ENCODE data around the gene KLF11. TPM values are rescaled to one million over a fixed set of nuclear protein-coding genes. Genes with fewer than 3 reads are reported as not detected.

KLF11 gene
- total RNA-seq, 1 experiment from 2014 or later: 3.9 TPM

DNA sequence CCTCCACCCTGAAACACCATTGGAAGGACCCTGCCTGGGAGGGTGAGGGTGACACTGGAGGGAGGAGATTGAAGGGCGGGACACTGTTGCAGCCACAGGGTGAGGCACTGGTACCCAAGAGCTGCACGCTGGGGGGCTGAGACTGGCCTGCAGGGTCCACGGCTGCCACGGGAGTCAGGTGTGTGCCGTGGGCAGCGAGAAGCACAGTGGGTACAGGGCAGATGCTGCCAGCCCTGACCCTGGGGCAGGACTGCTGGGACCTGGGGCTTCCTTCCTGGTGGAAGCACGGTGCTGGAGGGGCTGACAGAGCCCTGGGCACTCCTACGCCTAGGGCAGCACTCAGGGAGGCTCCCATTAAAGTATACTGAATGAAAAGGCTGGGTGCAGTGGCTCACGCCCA, 20.2 kb downstream of the KLF11 start:
- DNase-seq (ENCODE audit: low read depth): no peak

DNA sequence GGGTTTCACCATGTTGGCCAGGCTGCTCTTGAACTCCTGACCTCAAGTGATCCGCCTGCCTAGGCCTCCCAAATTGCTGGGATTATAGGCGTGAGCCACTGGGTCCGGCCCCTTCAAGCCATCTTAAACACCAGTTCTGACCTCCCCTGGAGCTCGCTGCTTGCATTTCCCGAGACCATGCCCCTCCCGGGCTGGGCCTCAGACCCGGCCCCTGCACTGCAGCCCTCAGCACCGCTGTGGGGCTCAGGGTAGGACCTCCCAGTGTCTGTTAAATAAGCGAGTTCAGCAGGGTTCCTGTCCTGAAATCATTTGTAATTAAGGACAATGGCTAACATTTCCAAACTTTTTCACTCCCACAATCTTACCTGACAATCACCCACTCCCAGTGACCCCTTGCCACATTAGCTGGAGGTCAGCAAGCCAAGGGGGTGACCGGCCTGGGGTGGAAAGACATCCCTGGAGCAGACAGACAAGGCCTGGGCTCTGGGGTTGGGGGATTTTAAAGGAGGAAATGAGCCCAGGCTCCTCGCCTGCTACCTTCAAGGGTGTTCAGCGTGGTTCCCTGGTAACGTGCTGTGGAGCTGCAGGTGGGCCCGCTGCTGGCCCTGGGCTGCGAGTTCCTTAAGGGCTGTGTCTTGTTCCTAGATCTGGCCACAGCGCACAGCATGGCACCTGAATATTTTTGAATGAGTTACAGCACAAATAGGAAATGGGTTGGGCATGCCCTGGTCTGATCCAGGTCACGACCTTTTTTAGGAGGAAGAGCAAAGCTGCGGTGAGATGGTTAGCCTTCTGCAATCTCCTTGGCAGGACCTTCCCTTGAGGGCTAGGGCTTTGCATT, 21.8 kb downstream of the KLF11 start:
- DNase-seq (ENCODE audit: low read depth): no peak

DNA sequence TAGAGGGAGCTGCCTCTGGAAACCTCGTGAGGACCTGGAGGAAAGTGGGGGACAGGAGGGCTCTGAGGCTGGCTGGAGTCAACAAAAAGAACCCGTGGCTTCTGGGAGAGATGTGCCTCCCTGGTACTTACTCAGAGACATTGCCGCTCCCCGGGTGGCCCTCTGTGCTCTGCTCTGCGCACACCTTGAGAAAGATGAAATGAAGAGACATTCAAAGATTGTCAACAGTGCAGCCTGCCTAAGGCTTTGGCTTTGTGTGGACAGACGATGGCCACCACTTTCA, 22.4 kb downstream of the KLF11 start:
- no peak for DNase-seq (ENCODE audit: low read depth)

DNA sequence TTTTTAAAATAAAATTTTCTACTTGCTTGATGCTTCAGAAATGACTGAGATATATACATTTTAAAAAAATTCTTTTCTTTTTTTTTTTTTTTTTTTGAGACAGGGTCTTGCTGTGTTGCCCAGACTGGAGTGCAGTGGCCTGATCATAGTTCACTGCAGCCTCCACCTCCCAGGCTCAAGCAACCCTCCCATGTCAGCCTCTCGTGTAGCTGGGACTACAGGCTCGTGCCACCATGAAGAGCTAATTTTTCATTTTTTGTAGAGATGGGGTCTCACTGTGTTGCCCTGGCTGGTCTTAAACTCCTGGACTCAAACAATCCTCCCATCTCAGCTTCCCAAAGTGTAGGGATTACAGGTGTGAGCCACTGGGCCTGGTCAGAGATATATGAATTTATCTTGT, 24.0 kb downstream of the KLF11 start:
- no peak for DNase-seq (ENCODE audit: low read depth)

DNA sequence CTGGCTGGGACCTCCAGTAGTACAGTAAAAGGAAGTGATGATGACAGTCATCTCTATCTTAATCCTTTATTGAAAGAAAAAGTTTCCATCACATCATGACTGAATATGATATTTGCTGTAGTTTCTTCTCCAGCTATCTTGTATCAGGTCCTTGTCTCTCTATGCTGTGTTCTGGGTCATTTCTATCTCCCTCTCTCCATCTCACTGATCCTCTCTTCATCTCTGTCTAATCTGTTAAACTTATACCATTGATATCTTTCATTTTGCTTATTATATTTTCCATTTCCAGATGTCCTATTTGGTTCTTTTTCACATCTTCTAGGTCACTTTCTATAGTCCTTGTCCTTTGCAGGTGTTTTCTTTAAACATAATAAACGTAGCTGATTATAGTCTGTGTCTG, 24.5 kb downstream of the KLF11 start:
- no peak for DNase-seq (ENCODE audit: low read depth)

DNA sequence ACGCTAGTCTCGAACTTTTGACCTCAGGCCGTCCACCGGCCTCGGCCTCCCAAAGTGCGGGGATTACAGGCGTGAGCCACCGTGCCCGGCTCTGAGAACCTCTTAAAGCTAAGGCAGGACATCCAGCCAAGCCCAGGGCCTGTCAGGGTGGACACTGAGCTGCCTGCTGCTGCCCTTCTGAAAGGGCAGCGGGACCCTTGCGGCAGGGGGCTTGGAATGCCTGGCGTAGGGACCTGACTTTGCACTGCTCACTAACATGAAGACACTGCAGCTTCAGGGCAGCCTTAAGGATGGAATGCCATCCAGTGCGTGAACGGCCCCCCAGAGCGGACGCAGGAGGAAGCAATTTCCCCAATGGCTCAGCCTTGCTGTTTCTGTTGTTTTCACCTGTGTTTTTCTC, 27.8 kb downstream of the KLF11 start:
- no peak for DNase-seq (ENCODE audit: low read depth)

DNA sequence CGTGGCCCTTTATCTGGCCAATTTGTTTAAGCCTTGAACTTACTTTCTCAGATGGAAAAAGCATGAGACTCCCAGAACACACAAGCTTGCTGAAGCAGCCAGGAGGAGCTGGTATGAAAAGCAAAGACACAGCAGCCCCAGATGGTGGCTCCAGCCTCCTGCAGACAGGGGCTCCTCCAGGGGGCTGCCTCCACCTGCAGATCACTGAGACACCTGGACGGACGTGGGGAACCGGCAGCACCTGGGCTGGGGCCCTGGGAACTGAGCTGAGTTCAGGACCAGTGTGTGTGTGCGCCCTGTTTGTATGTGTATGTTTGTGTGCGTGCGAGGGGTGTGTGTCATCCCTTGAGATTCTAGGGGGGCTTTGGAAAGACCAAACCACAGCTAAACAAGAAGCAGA, 28.2 kb downstream of the KLF11 start:
- DNase-seq (ENCODE audit: low read depth): no peak

DNA sequence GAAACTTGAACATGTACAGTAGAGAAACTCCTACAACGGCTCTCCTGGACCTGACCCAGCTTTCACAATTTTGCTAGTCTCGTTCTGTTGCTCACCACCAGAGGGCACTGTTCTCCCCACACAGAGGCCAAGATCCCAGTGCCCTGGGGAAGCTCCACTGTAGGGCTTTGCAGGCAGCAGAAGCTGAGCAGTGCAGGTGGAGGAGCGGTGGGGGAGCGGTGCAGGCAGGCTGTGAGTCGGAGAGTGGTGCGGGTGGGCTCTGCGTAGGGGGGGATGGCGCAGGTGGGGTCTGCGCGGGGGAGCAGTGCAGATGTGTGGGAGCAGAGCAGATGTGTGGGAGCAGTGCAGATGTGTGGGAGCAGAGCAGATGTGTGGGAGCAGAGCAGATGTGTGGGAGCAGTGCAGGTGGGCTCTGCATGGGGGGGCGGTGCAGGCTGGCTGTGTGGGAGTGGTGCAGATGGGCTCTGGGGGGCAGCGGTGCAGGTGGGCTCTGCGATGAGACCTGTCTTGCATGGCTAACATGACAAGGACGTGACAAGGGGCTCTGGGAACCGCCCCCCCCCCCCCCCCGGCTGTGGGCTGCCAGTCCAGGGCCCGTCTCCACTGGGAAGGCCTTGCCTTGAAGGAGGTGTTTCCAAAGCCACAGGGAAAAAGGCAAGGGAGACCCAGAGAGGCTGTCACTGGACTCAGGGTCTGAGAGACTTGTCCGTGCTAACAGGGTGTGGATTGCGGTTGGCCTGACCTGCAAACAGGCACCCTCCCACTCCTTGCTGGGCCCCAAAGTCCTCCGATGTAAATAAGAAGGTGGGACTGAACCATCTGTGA, 29.5 kb downstream of the KLF11 start:
- peak; percentile 82 for DNase-seq (ENCODE audit: low read depth)

DNA sequence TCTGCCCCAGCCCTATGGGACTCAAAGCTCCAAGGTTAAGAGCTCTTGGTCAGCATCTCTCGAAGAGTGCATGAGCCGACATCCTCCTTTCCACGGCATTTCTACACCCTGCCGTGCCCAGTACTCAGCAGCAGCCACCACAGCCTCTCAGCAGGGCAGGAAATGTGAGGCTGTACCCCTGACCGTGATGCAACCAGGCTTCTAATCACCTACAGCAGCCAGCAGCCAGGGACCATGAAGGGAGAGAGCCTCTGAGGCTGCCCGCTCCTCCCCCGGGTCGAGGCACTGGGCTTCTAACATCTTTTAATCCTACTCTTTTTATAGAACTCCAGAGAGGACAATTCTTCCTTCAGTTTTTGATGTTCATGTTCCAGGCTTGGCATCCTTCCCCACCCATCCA, 30.4 kb downstream of the KLF11 start:
- no peak for DNase-seq (ENCODE audit: low read depth)

DNA sequence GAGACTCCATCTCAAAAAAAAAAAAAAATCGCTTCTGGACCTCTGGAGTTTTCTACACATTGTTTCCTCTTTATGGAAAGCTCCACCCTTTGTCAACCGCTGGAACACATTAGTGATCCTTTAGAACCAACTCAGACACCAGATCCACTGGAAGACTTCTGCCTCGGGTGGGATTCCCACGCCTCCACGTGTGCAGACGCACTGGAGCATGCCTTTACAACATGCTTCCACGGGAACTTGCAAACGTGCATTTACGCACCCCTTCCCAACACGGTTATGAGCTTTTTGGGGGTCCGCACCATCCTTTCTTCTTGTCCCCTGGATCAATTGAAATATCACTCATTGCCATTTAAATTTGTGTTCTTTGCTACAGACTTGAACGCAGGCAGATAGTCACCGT, 31.8 kb downstream of the KLF11 start:
- no peak for DNase-seq (ENCODE audit: low read depth)

DNA sequence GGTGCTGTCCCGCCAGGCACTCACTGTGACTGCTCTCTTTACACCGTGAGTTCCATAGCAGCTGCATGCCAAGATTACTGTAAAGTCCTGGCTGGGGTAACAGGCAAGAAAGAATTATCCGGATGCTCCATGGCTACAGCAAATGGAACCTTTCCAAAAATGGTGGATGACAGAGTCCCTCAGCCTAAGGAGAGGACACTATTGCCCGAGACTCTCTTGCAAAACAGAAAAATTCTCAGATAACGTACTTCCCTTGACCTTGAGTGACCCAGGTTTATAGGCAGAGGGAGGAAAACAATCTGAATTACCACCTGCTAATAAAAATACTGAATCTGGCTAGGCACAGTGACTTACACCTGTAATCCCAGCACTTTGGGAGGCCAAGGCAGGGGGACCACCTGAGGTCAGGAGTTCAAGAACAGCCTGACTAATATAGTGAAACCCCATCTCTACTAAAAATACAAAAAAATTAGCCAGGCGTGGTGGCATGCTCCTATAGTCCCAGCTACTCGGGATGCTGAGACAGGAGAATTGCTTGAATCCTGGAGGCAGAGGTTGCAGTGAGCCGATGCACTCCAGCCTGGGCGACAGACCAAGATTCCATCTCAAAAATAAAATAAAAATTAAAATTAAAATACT, 32.3 kb downstream of the KLF11 start:
- DNase-seq (ENCODE audit: low read depth): no peak

DNA sequence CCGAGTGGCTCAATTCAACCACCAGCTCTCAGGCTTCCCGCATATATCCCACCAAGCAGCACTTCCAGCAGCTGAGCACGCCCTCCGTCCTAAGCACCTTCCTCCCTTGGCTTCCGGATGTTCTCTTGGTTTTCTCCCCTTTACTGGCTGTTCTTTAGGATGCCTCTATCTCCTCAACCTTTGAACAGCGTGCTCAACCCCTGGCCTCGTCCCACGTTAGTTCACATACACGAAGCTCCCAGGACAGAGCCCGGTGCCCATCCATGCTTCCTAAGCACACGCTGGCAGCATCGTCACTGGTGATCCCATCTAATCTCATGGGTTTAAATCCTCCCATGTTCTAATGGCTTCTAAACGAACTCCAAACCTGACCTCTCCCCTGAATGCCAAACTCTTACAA, 33.2 kb downstream of the KLF11 start:
- DNase-seq (ENCODE audit: low read depth): no peak

DNA sequence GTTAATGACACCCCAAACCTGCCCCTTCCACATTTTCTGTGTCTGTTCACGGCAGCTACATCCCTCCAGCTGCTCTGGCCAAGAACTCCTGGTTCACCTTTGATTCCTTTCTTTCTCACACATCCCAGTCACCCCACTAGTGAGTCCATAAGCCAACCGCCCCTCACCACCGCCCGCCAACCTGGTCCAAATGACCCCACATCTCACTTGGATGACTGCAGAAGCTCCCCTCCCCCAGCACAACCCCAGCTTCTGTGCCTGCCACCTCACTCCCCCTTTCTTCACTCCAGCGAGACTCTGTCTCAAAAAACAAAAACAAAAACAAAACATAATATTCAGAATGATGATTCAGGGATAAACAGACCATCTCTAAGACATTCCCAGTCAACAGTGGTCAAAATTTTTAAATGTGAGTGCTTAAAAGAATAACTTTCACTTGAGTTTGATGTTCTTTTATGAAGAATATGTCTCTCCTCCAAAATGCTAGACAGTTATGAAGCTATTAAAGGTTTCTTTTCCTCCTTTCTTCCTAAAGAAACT, 33.7 kb downstream of the KLF11 start:
- no peak for DNase-seq (ENCODE audit: low read depth)

DNA sequence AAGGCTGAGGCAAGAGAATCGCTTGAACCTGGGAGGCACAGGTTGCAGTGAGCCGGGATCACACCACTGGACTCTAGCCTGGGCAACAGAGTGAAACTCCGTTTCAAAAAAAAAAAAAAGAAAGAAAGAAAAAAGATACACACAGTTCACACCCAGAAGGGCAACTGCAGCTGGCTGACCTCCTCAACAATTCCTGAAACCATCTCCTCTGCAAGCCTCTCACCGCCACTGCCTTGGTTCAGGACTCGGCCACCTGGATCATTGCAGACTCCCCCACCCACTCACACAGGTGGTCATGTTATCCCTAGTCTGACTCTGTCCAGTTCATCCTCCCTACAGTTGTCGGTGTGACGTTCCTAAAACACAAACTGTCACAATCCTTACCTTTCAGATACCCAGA, 34.7 kb downstream of the KLF11 start:
- no peak for DNase-seq (ENCODE audit: low read depth)

DNA sequence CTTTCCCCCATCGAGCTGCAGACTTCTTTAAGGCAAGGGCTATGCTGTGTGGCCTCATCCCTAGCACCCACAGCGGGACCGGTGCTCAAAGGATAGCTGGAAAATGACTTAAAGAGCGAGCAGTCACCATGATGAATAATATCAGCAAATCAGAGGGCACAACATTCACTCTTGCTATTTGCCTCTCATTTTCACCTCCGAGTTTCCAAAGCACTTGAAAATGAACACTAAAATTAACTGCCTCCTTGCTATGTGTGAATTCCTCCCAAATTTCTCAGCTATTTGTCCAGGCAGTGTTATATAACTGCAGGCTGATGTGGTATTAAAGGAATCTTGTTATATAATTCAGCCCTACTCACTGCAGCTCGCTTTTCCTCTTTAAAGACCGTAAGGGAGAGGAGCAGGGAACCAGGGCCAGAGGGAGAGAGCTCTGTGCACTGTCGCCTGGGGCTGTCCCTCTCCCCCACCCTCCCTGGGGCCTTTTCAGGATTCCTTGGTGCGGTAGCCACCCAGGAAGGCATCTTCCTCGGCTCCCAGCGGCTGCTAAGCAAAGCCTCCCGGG, 35.4 kb downstream of the KLF11 start:
- no peak for DNase-seq (ENCODE audit: low read depth)

DNA sequence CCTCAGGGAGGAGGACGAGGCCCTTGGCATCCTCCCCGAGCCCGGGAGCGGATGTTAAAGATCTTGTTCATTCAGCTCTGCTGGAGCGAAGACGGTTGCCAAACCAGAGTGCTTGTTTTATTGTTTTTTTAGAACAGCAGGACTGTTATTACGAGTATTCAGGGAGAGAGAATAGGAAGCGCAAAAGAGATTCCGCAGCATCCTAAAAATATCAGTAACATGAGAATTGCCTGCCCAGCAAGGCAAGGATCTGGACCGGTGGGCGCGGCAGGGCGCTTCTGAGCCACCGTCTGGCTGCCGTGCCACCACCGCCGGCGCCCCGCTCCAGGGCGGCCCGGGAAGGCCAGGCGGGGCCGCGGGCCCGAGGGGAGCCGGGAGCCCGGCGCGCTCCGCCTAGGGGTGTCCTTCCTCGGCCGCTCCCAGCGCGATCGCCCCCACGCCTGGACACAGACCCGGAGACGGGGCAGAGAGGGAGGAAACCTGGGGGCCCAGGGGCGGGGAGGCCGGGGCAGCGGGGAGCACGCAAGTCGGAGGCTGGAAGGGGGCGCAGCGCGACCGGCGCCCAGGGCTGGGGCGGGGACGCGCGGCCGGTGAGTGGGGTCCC, 36.0 kb downstream of the KLF11 start:
- DNase-seq (ENCODE audit: low read depth): peak; percentile 70

DNA sequence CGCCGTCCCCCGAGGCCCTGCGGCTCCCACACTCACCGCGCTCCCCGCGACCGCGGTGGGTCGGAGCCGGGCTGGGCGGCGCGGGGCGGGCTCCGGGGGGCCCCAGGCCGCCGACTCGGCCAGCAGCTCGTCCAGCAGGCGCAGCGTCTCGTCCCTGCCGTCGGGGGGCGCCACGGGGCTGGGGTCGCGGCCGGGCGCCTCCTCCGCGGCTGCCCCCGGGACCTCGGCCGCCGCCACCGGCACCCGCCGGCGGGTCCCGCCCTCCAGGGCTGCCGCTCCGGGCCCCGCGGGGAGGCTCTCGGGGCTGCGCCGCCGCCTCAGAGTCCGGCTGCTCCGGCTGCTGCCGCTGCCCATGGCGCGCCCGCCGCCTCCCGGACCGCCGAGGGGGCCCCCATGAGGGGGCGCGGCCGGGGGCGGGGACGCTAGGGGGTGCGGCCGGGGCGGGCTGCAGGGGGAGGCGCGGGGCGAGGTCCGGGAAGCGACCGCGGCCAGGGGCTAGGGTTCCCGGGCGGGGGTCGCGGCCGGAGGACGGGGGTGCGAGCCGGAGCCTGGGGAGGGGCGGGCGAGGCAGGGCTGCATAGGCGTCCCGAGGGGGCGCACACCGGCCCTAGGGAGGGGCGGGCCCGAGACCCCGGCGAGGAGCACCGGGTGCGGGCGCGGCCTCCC, 36.7 kb downstream of the KLF11 start, which contains the start of gene CYS1:
Gene CYS1 (minus strand): TSS at position 542 of the 666 bp plus-strand sequence. CDS start 188 bp downstream, at position 354.
- peak; percentile 61 for DNase-seq (ENCODE audit: low read depth)

DNA sequence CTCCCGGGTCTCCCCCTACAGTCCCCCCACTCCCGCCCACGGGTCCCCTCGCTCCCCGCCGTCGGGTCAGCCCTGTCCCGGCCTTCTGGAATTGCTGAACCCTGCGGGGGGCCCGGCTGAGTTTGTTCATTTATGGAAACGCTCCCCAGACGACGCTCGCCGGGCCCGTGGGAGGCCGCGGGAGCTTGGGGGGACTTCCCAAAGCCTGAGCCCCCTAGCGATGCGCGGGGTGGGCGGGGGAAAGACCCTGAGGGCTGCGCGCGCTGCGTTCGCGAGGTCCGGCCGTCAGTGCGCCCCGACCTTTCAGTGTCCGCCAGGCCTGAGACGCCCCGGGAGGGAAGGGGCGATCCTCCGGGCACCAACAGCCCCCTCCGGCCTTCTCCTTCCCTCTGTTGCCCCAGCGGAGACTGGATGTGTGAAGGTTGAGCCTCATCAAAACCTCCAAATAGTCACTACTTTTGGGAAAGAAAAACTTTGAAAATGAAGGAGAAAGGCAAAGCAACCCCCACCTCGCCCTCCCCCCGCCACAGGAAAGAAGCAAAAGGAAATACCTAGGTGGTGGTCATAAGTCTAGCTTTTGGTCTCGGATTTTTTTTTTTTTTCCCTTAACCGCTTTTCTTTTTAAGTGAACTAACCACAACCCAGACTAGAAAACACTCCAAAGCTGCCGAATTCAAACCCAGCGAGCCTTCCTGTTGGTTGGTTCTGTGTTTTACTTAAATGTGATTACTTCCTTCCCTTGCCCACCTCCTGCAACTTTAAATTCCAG, 37.4 kb downstream of the KLF11 start:
- DNase-seq (ENCODE audit: low read depth): peak; percentile 35

DNA sequence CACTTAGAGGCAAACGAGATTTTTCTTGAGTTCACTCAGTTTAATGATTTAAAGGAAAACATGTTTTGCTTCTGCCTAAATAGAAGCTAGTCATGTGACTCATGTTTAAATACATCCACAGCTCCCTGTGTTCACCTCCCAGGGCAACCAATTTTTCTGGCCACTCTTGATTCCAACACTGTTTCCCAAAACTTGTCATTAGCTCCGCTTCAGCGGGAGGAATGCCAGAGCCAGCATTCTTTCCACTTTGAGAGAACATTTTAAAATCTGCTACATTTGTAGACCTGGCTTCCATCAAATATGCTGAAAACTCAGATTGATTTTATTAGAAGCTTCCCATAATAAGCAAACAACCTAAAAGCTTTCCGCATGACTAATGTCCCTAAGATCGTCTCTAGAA, 39.7 kb downstream of the KLF11 start:
- DNase-seq (ENCODE audit: low read depth): no peak

DNA sequence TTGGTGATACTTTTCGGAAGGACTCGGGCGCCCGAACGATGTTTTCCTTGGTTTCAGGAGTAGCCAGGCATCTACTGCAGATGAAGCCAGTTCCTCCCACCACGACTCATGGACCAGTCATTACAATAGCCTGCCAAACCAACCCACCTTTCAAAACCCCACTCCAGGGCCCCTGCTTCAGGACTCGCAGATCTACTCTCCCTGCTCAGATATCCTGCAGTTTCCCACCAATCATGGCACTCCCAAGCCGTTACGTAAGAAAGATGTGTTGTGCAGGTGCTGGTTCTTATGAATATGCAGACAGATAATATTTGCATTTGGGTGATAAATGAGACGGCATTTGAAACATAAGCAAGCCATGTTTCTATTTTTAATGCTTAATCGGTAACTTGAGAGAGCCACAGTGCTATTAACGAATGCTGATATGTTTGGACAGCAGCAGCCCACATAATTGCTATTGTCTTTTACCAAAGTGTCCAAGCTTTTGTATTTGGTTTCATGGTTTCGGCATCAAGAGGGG, 40.4 kb downstream of the KLF11 start:
- DNase-seq (ENCODE audit: low read depth): no peak

Measured in Daoy (cell line).